HepG2 (cell line): ENCODE data around the gene SALL4. TPM values are rescaled to one million over a fixed set of nuclear protein-coding genes. Genes with fewer than 3 reads are reported as not detected.

Source experiments
- AHDC1 ChIP-seq: sonication (generic); formaldehyde crosslinking; IDR thresholded peaks from 2 replicates; pipeline ENCODE4 v1.5.1; 2020; ENCODE audit warnings: mild to moderate bottlenecking, missing genetic modification reagents, borderline replicate concordance
- CHD4 ChIP-seq: fragments of 200-600 bp; sonication (generic); IDR thresholded peaks from 2 replicates; pipeline ENCODE4 v1.7.0; 2017; ENCODE audit warnings: mild to moderate bottlenecking, low read length, borderline replicate concordance
- ERF ChIP-seq: IDR thresholded peaks from 2 replicates; pipeline ENCODE4 v1.6.1; 2018; ENCODE audit warnings: missing biosample characterization, missing genetic modification reagents
- HMGXB3 ChIP-seq: sonication (generic); formaldehyde crosslinking; IDR thresholded peaks from 2 replicates; pipeline ENCODE4 v1.4.0; 2020; ENCODE audit warnings: missing genetic modification reagents, borderline replicate concordance
- HNRNPH1 ChIP-seq: fragments of 200-400 bp; formaldehyde crosslinking; optimal IDR thresholded peaks from 2 replicates; pipeline ENCODE3; 2017; ENCODE audit warnings: mild to moderate bottlenecking, low read depth, low read length
- PRPF4 ChIP-seq: fragments of 200-400 bp; formaldehyde crosslinking; IDR thresholded peaks from 2 replicates; pipeline ENCODE4 v1.6.1; 2016; ENCODE audit warnings: low read length, low read depth; ENCODE audit not compliant: poor library complexity, severe bottlenecking
- TSC22D2 ChIP-seq: sonication (generic); formaldehyde crosslinking; IDR thresholded peaks from 2 replicates; pipeline ENCODE4 v1.5.1; 2020; ENCODE audit warnings: missing genetic modification reagents, mild to moderate bottlenecking, borderline replicate concordance
- U2AF1 ChIP-seq: fragments of 200-400 bp; formaldehyde crosslinking; optimal IDR thresholded peaks from 2 replicates; pipeline ENCODE3; 2017; ENCODE audit warnings: mild to moderate bottlenecking, low read depth, low read length
- ZBTB39 ChIP-seq: sonication (generic); formaldehyde crosslinking; IDR thresholded peaks from 2 replicates; pipeline ENCODE4 v1.5.0; 2020; ENCODE audit warnings: missing genetic modification reagents
- ZNF660 ChIP-seq: sonication (generic); formaldehyde crosslinking; IDR thresholded peaks from 2 replicates; pipeline ENCODE4 v1.5.1; 2020; ENCODE audit warnings: mild to moderate bottlenecking, low read depth, missing genetic modification reagents, borderline replicate concordance
- ZNF737 ChIP-seq: sonication (generic); formaldehyde crosslinking; IDR thresholded peaks from 2 replicates; pipeline ENCODE4 v1.5.0; 2020; ENCODE audit warnings: missing genetic modification reagents, mild to moderate bottlenecking, borderline replicate concordance
- ZNF839 ChIP-seq: sonication (generic); formaldehyde crosslinking; IDR thresholded peaks from 2 replicates; pipeline ENCODE4 v1.4.0; 2020; ENCODE audit warnings: missing genetic modification reagents, mild to moderate bottlenecking, borderline replicate concordance
- polyA plus RNA-seq, 8 experiments: library from polyadenylated mRNA; depleted of rRNA in 3 of 8; stranded (reverse) in 7 of 8; unstranded in 1 of 8; fragments of >200 nt; fragmentation: Illumina TruSeq in 4 of 8; extraction: Trizol in 4 of 8; gene quantifications; 2 replicates each; pipeline versions ENCODE4 v1.2.1 to v1.2.3, GENCODE V29; 2011 to 2016; ENCODE audit warnings: low read depth in 4 of 8, missing spikeins in 1 of 8, mixed read lengths in 1 of 8; ENCODE audit not compliant: insufficient read depth in 1 of 8
- total RNA-seq, 5 experiments: library from RNA; depleted of rRNA; stranded (reverse); fragments of >200 nt; fragmentation: Illumina TruSeq; extraction: Trizol; gene quantifications; 2 replicates each; pipeline ENCODE4 v1.2.3, GENCODE V29; 2016; ENCODE audit warnings: low read depth in 1 of 5
- TF ChIP-seq, protein P1 (sequence below): sonication (generic); formaldehyde crosslinking; IDR thresholded peaks from 2 replicates; pipeline ENCODE4 v1.8.0; 2022; ENCODE audit warnings: mild to moderate bottlenecking, missing genetic modification reagents; ENCODE audit not compliant: insufficient replicate concordance

Gene SALL4
- total and polyA plus RNA-seq, 2 of the 13 experiments (the other 11 are each of a cell fraction or from before 2014, with no cell fraction given) = 0.33 to 1.8 TPM

DNA sequence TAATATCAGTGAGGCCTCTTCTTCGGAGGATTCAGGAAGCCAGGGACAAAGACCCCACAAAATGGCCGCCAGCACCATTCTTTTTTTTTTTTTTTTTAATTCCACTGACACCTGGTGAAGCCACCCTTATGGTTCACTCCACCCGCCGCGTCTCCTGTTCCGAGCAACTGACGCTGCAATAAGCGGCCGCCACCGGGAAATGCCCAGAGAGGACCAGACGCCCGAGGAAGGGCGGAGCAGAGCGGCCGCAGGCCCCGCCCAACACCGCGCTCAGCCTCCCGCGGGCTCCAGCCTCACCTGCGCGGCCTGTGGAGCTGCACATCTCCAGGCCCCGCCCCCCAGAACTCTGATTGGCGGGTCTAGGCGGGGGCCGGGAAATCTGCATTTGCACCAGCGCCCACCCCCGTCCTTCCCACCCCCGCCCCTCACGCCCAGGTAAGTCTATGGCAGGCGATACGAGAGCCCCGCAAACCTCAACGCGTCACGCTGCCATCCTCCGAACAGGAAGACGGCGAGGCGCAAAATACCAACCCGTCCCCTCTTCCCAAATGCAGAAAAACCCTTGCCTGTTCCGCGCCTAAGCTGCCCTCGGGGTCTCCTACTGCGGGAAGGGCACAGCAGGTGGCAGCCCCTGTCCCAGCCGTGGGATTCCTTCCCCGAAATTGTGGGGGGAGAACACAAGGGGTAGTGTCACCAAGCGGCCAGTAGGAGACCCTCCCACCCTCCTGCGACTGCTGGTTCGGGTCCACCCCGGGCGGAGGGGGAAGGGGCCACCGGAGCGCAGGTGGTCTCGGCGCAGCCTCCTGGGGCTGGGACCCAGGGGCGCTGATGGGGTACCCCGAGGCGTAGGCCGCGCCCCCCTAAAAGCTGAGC, 35.1 kb downstream of the SALL4 start (continued):
- TF ChIP-seq ZBTB39 (CRISPR knock-in tag) (peak; percentile 53; the same call in 1 of the 2 replicates), TSC22D2 (CRISPR knock-in tag) (peak; percentile 32), ZNF660 (CRISPR knock-in tag) (no peak), U2AF1 (no peak), ZNF737 (no peak), ZNF839 (CRISPR knock-in tag) (no peak), CHD4 (peak; percentile 83; the same call in 1 of the 2 replicates), PRPF4 (peak; percentile 43), ERF (peak; percentile 70; the same call in 1 of the 2 replicates), AHDC1 (CRISPR knock-in tag) (no peak), HMGXB3 (CRISPR knock-in tag) (0 out of 2 replicates have a peak, but pooled peaks have one; percentile 10), HNRNPH1 (no peak)
- TF ChIP-seq, protein P1, sequence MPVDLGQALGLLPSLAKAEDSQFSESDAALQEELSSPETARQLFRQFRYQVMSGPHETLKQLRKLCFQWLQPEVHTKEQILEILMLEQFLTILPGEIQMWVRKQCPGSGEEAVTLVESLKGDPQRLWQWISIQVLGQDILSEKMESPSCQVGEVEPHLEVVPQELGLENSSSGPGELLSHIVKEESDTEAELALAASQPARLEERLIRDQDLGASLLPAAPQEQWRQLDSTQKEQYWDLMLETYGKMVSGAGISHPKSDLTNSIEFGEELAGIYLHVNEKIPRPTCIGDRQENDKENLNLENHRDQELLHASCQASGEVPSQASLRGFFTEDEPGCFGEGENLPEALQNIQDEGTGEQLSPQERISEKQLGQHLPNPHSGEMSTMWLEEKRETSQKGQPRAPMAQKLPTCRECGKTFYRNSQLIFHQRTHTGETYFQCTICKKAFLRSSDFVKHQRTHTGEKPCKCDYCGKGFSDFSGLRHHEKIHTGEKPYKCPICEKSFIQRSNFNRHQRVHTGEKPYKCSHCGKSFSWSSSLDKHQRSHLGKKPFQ (CRISPR knock-in tag) = peak; percentile 49
